Liver (tissue), 9 donors: ENCODE results near the gene HCFC1R1. TPM values are rescaled to one million over a fixed set of nuclear protein-coding genes. Genes with fewer than 3 reads are reported as not detected.

ENCODE experiments used
- DNase-seq: peaks from one replicate; pipeline ENCODE4 v3.0.0-alpha.2; 2017; ENCODE audit warnings: low spot score
- H3K27ac ChIP-seq, 2 donors: one replicate each; pipeline ENCODE4 v1.7.0; 2013; ENCODE audit warnings: inconsistent platforms in 2 of 2, low read length in 2 of 2, control low read depth in 1 of 2, low read depth in 1 of 2, mild to moderate bottlenecking in 1 of 2
- H3K27me3 ChIP-seq, 4 donors: one replicate each; pipeline versions ENCODE4 v1.6.1 to v1.7.0; 2013; ENCODE audit warnings: low read length in 3 of 4, inconsistent platforms in 1 of 4, mild to moderate bottlenecking in 1 of 4, moderate library complexity in 1 of 4; ENCODE audit not compliant: control insufficient read depth in 4 of 4, insufficient read depth in 4 of 4
- H3K36me3 ChIP-seq, 4 donors: one replicate each; pipeline versions ENCODE4 v1.6.1 to v1.7.0; 2013; ENCODE audit warnings: low read length in 3 of 4, mild to moderate bottlenecking in 3 of 4, low read depth in 1 of 4, moderate library complexity in 1 of 4; ENCODE audit not compliant: control insufficient read depth in 4 of 4, insufficient read depth in 3 of 4
- H3K4me1 ChIP-seq, 4 donors: one replicate each; pipeline versions ENCODE4 v1.6.1 to v1.7.0; 2013; ENCODE audit warnings: low read length in 3 of 4, mild to moderate bottlenecking in 3 of 4, moderate library complexity in 1 of 4; ENCODE audit not compliant: control insufficient read depth in 4 of 4, insufficient read depth in 4 of 4
- H3K4me3 ChIP-seq, 3 donors: one replicate each; pipeline versions ENCODE4 v1.6.1 to v1.7.0; 2013; ENCODE audit warnings: low read length in 3 of 3, control low read depth in 1 of 3, low read depth in 1 of 3, mild to moderate bottlenecking in 1 of 3
- H3K9ac ChIP-seq, 2 donors: one replicate each; pipeline ENCODE4 v1.7.0; 2013; ENCODE audit warnings: low read length in 2 of 2, mild to moderate bottlenecking in 2 of 2, moderate library complexity in 2 of 2, control low read depth in 1 of 2, low read depth in 1 of 2
- H3K9me3 ChIP-seq, 4 donors: one replicate each; pipeline versions ENCODE4 v1.6.1 to v1.7.0; 2013; ENCODE audit warnings: low read length in 3 of 4; ENCODE audit not compliant: control insufficient read depth in 4 of 4
- CTCF ChIP-seq: fragments of 150-350 bp; IDR thresholded peaks from 2 replicates; pipeline ENCODE4 v1.5.1; 2017; ENCODE audit warnings: improper control_type of control experiment, low read depth, low read length; ENCODE audit not compliant: missing input control
- EGR1 ChIP-seq, 2 donors: IDR thresholded peaks; 2 replicates each; pipeline ENCODE4 v1.6.1; 2016 to 2018; ENCODE audit warnings: antibody characterized with exemption in 2 of 2, low read depth in 2 of 2
- FOXA1 ChIP-seq: IDR thresholded peaks from 2 replicates; pipeline ENCODE4 v1.6.1; 2016; ENCODE audit warnings: antibody characterized with exemption
- HNF4A ChIP-seq, 2 donors: conservative IDR thresholded peaks; 2 replicates each; pipeline ENCODE4 v1.6.1; 2016; ENCODE audit warnings: antibody characterized with exemption in 2 of 2, mild to moderate bottlenecking in 2 of 2
- MAX ChIP-seq: IDR thresholded peaks from 2 replicates; pipeline ENCODE4 v1.6.1; 2016; ENCODE audit warnings: antibody characterized with exemption
- NR2F2 ChIP-seq: IDR thresholded peaks from 2 replicates; pipeline ENCODE4 v1.6.1; 2016; ENCODE audit warnings: antibody characterized with exemption
- RAD21 ChIP-seq, 2 donors: IDR thresholded peaks; 2 replicates each; pipeline ENCODE4 v1.6.1; 2016; ENCODE audit warnings: antibody characterized with exemption in 2 of 2, mild to moderate bottlenecking in 2 of 2
- REST ChIP-seq: IDR thresholded peaks from 2 replicates; pipeline ENCODE4 v1.6.1; 2016; ENCODE audit warnings: antibody characterized with exemption, mild to moderate bottlenecking
- RXRA ChIP-seq, 2 donors: IDR thresholded peaks; 2 replicates each; pipeline ENCODE4 v1.6.1; 2017 to 2018; ENCODE audit warnings: antibody characterized with exemption in 2 of 2, mild to moderate bottlenecking in 1 of 2
- SP1 ChIP-seq: IDR thresholded peaks from 2 replicates; pipeline ENCODE4 v1.6.1; 2018; ENCODE audit warnings: antibody characterized with exemption, mild to moderate bottlenecking
- TAF1 ChIP-seq: conservative IDR thresholded peaks from 2 replicates; pipeline ENCODE4 v1.6.1; 2016; ENCODE audit warnings: antibody characterized with exemption, mild to moderate bottlenecking
- ZBTB33 ChIP-seq: IDR thresholded peaks from 2 replicates; pipeline ENCODE4 v1.6.1; 2016; ENCODE audit warnings: antibody characterized with exemption
- WGBS: extraction: QIAGEN DNeasy Blood & Tissue Kit; methylation state at CpG from one replicate; pipeline ENCODE4 v1.1.7; 2013; 5-methylcytosine and 5-hydroxymethylcytosine counted together
- polyA plus RNA-seq, 2 donors: library from polyadenylated mRNA; stranded (reverse) in 1 of 2; unstranded in 1 of 2; fragments of 200-250 nt in 1 of 2; fragments of >200 nt in 1 of 2; fragmentation: Nextera tagmentation in 1 of 2; extraction: Ambion mirVana in 1 of 2; gene quantifications; one replicate each; pipeline versions ENCODE4 v1.2.1 to v1.2.3, GENCODE V29; 2013 to 2015
- total RNA-seq, 2 donors: library from RNA; depleted of rRNA; stranded (reverse); fragments of >200 nt; gene quantifications; one replicate each; pipeline ENCODE4 v1.2.3, GENCODE V29; 2014
- donor health status: healthy.
- donor health status: healthy.
- donor health status: healthy.
- donor health status: healthy.
- donor health status: healthy.

The HCFC1R1 gene
- total and polyA plus RNA-seq, 4 donors, result 1.4 to 17.6 (median 9.2) TPM

- no peak for DNase-seq
- no peaks in the 10 kb centered on the region for H3K36me3 ChIP-seq
- no peaks in the 10 kb centered on the region for H3K27me3 ChIP-seq
- no peak overlapping the region for H3K27ac ChIP-seq
- no peaks in the 10 kb centered on the region for H3K9me3 ChIP-seq
- TF ChIP-seq NR2F2 (peak; percentile 56), REST (no peak)
- WGBS, result 90% methylated on average over 6 of the region's 6 CpGs
- peaks cover 6 to 26% (median 22%) of the 10 kb centered on the region in 4 donors for H3K4me1 ChIP-seq
- no peak overlapping the region for H3K9ac ChIP-seq
- no peak overlapping the region for H3K4me3 ChIP-seq
Observed at GRCh38 chr16:3062553-3062952, 38.8 kb upstream of the HCFC1R1 start.

GRCh38 chr16:3060339-3061127 is 36.8 kb upstream of the HCFC1R1 start:
- DNase-seq, result no peak
- Histone ChIP-seq H3K27ac (peak overlapping the region; percentile 85 to 89), H3K36me3 (no peaks in the 10 kb centered on the region), H3K4me1 (peaks cover 6 to 26% (median 22%) of the 10 kb centered on the region in 4 donors), H3K4me3 (no peak overlapping the region), H3K9me3 (no peaks in the 10 kb centered on the region), H3K9ac (no peak overlapping the region), H3K27me3 (no peaks in the 10 kb centered on the region)
- whole genome bisulfite sequencing, result 72% methylated on average over 14 of the region's 14 CpGs
- TF ChIP-seq EGR1 (IDR thresholded peaks at IDR 0.05; ENCODE audit: low read depth in 2 of 2) (no peak), ZBTB33 (no peak), RAD21 (IDR thresholded peaks at IDR 0.05) (no peak), RXRA (IDR thresholded peaks at IDR 0.05) (peak in 1 of 2 donors; percentile 36), CTCF (no peak), FOXA1 (no peak), TAF1 (no peak), HNF4A (conservative IDR thresholded peaks at IDR 0.05) (peak; percentile 30 to 72), MAX (no peak), NR2F2 (no peak), SP1 (peak; percentile 27)
